Measurements from ENCODE around the gene SUPT3H. TPM values are rescaled to one million over a fixed set of nuclear protein-coding genes. Genes with fewer than 3 reads are reported as not detected.

SUPT3H gene
- total and polyA plus RNA-seq, 2 of the 13 experiments (the other 11 are each of a cell fraction or from before 2014, with no cell fraction given) = 11.9 to 36.1 TPM

DNA sequence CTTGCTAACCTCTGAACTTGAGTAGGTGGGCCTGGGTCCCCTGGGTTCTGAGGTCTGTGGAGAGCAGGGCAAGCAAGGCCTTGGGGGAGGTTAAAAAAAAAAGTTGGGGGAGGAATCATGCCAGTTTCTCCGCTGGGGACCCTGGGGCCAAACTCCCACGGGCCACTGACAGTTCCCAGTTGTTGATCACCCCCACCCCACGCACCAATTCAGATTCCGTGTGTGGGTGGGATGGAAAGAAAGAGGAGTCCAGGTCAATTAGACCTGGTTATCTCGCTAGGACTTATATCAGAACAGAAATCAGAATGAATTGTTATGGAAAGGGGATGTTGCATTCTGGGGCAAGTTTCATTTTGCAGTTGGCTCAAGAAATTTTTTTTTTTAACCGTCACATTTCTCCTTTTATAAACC is 46.7 kb upstream of the SUPT3H start:
- no peak overlapping the region for H2AFZ ChIP-seq (ENCODE audit: low read length)
- CTCF ChIA-PET (ENCODE audit: low intra/inter-chr PET ratio, low total read pairs) = no interaction called here
- H3K9me3 ChIP-seq (ENCODE audit: low read length) = no peaks in the 10 kb centered on the region
- no peak overlapping the region for H3K9ac ChIP-seq (ENCODE audit: insufficient read depth, low read depth, low read length)
- POLR2A ChIA-PET = no interaction called here
- DNase-seq (ENCODE audit: low spot score) (no peak), FAIRE-seq (no peak), ATAC-seq (no peak)
- H3K79me2 ChIP-seq (ENCODE audit: insufficient read depth, low read length) = no peaks in the 10 kb centered on the region
- TF ChIP-seq, protein P1, sequence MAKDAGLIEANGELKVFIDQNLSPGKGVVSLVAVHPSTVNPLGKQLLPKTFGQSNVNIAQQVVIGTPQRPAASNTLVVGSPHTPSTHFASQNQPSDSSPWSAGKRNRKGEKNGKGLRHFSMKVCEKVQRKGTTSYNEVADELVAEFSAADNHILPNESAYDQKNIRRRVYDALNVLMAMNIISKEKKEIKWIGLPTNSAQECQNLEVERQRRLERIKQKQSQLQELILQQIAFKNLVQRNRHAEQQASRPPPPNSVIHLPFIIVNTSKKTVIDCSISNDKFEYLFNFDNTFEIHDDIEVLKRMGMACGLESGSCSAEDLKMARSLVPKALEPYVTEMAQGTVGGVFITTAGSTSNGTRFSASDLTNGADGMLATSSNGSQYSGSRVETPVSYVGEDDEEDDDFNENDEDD (CRISPR knock-in tag; IDR thresholded peaks at IDR 0.05; ENCODE audit: borderline replicate concordance) = no peak
- TF ChIP-seq ZEB1 (IDR thresholded peaks at IDR 0.05; ENCODE audit: insufficient replicate concordance, low read depth) = no peak
- TF ChIP-seq, protein P2, sequence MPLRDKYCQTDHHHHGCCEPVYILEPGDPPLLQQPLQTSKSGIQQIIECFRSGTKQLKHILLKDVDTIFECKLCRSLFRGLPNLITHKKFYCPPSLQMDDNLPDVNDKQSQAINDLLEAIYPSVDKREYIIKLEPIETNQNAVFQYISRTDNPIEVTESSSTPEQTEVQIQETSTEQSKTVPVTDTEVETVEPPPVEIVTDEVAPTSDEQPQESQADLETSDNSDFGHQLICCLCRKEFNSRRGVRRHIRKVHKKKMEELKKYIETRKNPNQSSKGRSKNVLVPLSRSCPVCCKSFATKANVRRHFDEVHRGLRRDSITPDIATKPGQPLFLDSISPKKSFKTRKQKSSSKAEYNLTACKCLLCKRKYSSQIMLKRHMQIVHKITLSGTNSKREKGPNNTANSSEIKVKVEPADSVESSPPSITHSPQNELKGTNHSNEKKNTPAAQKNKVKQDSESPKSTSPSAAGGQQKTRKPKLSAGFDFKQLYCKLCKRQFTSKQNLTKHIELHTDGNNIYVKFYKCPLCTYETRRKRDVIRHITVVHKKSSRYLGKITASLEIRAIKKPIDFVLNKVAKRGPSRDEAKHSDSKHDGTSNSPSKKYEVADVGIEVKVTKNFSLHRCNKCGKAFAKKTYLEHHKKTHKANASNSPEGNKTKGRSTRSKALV (CRISPR knock-in tag; IDR thresholded peaks at IDR 0.05) = no peak
- no peak for TF ChIP-seq ZFAT (CRISPR knock-in tag; conservative IDR thresholded peaks at IDR 0.05)
- TF ChIP-seq, protein P3, sequence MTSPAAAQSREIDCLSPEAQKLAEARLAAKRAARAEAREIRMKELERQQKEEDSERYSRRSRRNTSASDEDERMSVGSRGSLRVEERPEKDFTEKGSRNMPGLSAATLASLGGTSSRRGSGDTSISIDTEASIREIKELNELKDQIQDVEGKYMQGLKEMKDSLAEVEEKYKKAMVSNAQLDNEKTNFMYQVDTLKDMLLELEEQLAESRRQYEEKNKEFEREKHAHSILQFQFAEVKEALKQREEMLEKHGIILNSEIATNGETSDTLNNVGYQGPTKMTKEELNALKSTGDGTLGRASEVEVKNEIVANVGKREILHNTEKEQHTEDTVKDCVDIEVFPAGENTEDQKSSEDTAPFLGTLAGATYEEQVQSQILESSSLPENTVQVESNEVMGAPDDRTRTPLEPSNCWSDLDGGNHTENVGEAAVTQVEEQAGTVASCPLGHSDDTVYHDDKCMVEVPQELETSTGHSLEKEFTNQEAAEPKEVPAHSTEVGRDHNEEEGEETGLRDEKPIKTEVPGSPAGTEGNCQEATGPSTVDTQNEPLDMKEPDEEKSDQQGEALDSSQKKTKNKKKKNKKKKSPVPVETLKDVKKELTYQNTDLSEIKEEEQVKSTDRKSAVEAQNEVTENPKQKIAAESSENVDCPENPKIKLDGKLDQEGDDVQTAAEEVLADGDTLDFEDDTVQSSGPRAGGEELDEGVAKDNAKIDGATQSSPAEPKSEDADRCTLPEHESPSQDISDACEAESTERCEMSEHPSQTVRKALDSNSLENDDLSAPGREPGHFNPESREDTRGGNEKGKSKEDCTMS (CRISPR knock-in tag; conservative IDR thresholded peaks at IDR 0.05) = no peak
- no peak for TF ChIP-seq ZBTB8A (CRISPR knock-in tag; IDR thresholded peaks at IDR 0.05; ENCODE audit: borderline replicate concordance, low read depth)
- TF ChIP-seq PHF8 (CRISPR knock-in tag; IDR thresholded peaks at IDR 0.05) = no peak
- TF ChIP-seq ELF1 (CRISPR knock-in tag; IDR thresholded peaks at IDR 0.05) = no peak
- in situ Hi-C loops (cut with HindIII; ENCODE audit: extremely low pct_ligation_motif_present, low pct_unique_long_range_greater_than_20kb) = loop anchor here (5.0 kb wide), 1 partner anchor 767 kb away; no protein-coding TSS in a partner anchor
- WGBS (ENCODE audit: low lambda C conversion rate) = 65% methylated on average over 6 of the region's 6 CpGs
- peaks cover 21% of the 10 kb centered on the region for H3K4me1 ChIP-seq (ENCODE audit: insufficient read depth, low read length)
- no peaks in the 10 kb centered on the region for H3K36me3 ChIP-seq (replicated peaks in 1 of 2; ENCODE audit: control insufficient read depth in 1 of 2, insufficient read depth in 2 of 2, low read length in 2 of 2)
- intact Hi-C loops (cut with micrococcal nuclease; ENCODE audit: unreplicated experiment) = loop anchor here (5.0 kb wide), 1 partner anchor 288 kb away; no protein-coding TSS in a partner anchor
- H3K4me3 ChIP-seq (replicated peaks in 1 of 3; ENCODE audit: insufficient read depth in 1 of 3, low read depth in 2 of 3, low read length in 3 of 3) = no peak overlapping the region
- H4K20me1 ChIP-seq (ENCODE audit: insufficient read depth, low read length) = no peaks in the 10 kb centered on the region
- no TSS peak for BruUV-seq (replicated peaks)
- H3K4me2 ChIP-seq (ENCODE audit: low read depth, low read length) = no peak overlapping the region
- peaks cover 20 to 50% of the 10 kb centered on the region in 2 experiments for H3K27me3 ChIP-seq (ENCODE audit: control insufficient read depth in 1 of 2, insufficient read depth in 2 of 2, low read length in 2 of 2)
- H3K27ac ChIP-seq (ENCODE audit: extremely low read length, insufficient read depth, low read length) = no peak overlapping the region

Measured in HepG2 (cell line).